ENCODE data around the gene DNAH2. TPM values are rescaled to one million over a fixed set of nuclear protein-coding genes. Genes with fewer than 3 reads are reported as not detected.
A peak's percentile ranks its signal among the peaks of the same experiment; 100 is the strongest.

Gene DNAH2
- total and polyA plus RNA-seq, 8 donors: under 0.01 to 8.0 (median 0.24) TPM; not detected in 2

DNA sequence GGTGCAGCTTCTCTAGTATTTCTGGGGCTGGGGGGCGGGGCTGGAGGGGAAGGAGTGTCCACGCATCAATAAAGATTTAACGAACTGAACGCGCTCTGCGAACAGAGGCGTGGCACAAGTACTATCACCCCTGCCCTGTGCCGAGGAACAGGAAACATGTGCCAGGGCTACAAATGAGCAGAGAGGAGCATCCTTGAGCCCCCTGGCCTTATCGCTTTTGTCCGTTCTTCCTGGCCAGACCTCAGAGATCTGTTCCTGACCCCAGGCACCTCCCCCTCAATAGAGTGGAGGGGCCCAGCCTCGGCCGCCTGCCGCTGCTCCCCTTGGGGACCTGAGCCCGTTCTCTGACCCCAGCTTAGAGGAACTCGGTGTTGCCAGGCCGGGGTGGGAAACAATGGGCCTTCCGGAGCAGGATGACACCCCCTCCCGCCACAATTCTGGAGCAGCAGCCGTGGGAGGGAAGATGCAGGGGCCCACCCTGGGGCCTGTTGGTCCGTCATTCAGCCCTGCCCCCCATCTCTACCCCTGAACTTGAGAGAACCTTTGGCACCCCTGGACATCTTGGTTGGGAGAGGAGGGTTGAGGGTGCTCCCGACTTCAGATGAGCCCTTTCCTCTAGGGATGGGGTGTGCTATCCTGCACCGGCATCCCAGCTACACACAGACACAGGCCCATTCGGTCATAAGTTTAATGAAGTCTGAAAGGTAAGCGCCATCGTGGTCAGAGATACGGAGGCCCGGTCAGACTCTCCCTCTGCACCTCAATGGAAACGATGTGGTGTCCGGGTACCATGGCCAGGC, 138.7 kb downstream of the DNAH2 start:
- peak overlapping the region; percentile 64 to 77 (median 68) for H3K4me3 ChIP-seq
- H3K4me1 ChIP-seq: peaks cover 40 to 60% (median 51%) of the 10 kb centered on the region in 4 donors
- no peaks in the 10 kb centered on the region for H3K9me3 ChIP-seq
- intact Hi-C loops (cut with DNase I; ENCODE audit: low total_unique reads): loop anchor here (10.0 kb wide), 1 partner anchor 111 kb away; no protein-coding TSS in a partner anchor
- DNase-seq: peak in 1 of 2 donors; percentile 75
- H3K36me3 ChIP-seq: peaks cover 24 to 57% (median 46%) of the 10 kb centered on the region in 4 donors
- WGBS, 5 donors: 5 to 9% (median 7%) methylated on average over 27 to 29 of the region's 29 CpGs
- TF ChIP-seq EP300 (IDR thresholded peaks at IDR 0.05) (no peak), POLR2A (IDR thresholded peaks at IDR 0.05) (no peak), POLR2AphosphoS5 (IDR thresholded peaks at IDR 0.05) (no peak), CTCF (IDR thresholded peaks at IDR 0.05) (no peak)
- H3K27me3 ChIP-seq: no peaks in the 10 kb centered on the region
- peak overlapping the region; percentile 93 to 96 (median 94) for H3K27ac ChIP-seq

DNA sequence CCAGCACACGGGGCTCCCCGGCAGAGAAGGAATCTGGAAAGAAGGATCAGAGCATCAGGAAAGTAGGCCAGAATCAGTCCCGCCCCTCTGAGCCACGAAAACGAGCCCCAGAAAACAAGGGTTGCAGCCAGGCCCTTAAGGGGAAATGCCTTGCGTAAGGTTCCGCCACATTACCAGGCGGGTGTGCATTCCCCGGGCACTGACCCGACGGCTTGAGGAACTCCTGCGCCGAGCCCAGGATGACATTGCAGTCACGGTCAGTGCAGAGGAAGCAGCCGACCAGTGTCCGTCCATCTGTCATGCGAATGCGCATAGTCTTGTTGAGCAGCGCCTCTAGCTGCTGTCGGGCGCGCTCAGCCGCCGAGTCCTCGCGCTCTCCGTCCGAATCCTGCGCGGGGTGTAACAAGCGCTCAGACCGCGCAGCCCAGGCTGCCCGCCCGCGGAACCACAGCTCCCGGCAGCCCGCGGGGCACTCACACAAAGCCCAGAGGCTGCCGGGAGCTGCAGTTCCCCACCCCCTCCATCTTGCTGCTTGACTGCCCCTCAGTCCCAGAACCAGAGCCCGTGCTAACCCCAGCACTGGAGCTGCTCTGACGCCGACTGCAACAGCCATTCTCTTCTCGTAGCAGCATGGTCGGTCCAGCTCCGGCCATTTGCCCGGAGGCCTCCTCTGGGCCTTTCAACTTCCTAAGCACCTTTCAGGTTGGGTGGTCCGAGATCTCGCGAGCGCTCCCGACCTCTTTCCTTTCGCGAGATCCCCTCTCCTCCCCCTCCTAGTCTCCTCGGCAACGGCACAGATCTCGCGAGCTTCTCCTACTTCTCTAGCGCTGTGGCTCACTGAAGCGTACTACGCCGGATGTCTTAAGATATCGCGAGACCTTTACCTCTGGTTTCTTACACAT, 139.5 kb downstream of the DNAH2 start, which contains the start of gene NAA38:
TSS of gene NAA38 (minus strand) at position 749 of the 902 bp plus-strand sequence. CDS start at position 653, 96 bp downstream.
- TF ChIP-seq CTCF (IDR thresholded peaks at IDR 0.05) (peak in 4 of 7 experiments; percentile 9 to 71 (median 40)), POLR2AphosphoS5 (IDR thresholded peaks at IDR 0.05) (peak; percentile 79 to 92 (median 89)), POLR2A (IDR thresholded peaks at IDR 0.05) (no peak), EP300 (IDR thresholded peaks at IDR 0.05) (no peak)
- intact Hi-C loops (cut with DNase I; ENCODE audit: low total_unique reads): loop anchor here (10.0 kb wide), 1 partner anchor 112 kb away; no protein-coding TSS in a partner anchor
- 0 to 1% (median 0%) methylated on average over 29 to 64 of the region's 64 CpGs for WGBS, 5 donors
- Histone ChIP-seq H3K27ac (peak within 1 kb of the TSS; percentile 93 to 96 (median 94)), H3K9me3 (no peaks in the 10 kb centered on the region), H3K36me3 (peaks cover 19 to 55% (median 43%) of the 10 kb centered on the region in 4 donors), H3K4me1 (peaks cover 33 to 51% (median 43%) of the 10 kb centered on the region in 4 donors), H3K4me3 (peak within 1 kb of the TSS; percentile 64 to 77 (median 68)), H3K27me3 (no peaks in the 10 kb centered on the region)
- peak; percentile 96 to 99 for DNase-seq

DNA sequence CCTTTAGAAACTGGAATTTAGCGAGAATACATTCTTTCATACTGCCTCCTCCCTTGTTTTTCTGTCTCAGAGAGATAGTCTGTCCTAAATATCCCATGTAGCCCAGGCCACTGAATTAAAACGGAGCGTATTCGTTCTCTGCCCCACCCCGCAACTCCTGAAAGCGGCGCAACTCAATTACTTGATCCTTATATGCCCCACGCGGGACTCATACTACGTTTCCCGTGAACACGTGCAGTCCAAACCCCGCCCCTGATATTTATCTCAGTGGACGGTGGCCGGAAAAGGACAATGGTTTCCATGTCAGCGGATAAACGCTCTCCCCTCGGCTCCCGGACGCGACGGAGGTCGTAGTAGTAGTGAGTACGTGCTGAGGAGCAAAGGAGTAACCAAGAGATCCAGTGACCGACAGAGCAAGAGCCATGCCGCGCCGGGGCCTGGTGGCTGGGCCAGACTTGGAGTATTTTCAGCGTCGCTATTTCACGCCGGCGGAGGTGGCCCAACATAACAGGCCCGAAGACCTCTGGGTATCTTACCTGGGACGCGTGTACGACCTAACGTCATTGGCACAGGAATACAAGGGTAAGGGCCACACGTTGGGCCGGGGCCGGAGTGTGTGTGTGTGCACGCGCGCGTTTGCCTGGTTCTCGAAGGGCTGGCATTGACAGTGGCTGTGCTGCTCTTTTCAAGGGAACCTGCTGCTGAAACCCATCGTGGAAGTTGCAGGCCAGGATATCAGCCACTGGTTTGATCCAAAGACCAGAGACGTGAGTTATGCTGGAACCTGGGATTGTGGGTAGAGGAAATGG, 140.4 kb downstream of the DNAH2 start, which contains the start of gene CYB5D1:
TSS of gene CYB5D1 (plus strand) at position 291 of the 809 bp plus-strand sequence. CDS start at position 423, 132 bp downstream.
- peak; percentile 92 to 97 for DNase-seq
- Histone ChIP-seq H3K9me3 (no peaks in the 10 kb centered on the region), H3K27me3 (no peaks in the 10 kb centered on the region), H3K27ac (peak within 1 kb of the TSS; percentile 93 to 96 (median 94)), H3K4me1 (peaks cover 34 to 50% (median 41%) of the 10 kb centered on the region in 4 donors), H3K4me3 (peak within 1 kb of the TSS; percentile 64 to 77 (median 68)), H3K36me3 (peaks cover 12 to 46% (median 35%) of the 10 kb centered on the region in 4 donors)
- intact Hi-C loops (cut with DNase I; ENCODE audit: low total_unique reads): loop anchor here (10.0 kb wide), 1 partner anchor 113 kb away; no protein-coding TSS in a partner anchor
- 0 to 3% (median 2%) methylated on average over 47 to 48 of the region's 48 CpGs for WGBS, 5 donors
- no peak for TF ChIP-seq EP300 (IDR thresholded peaks at IDR 0.05)
- TF ChIP-seq CTCF (IDR thresholded peaks at IDR 0.05): peak in 1 of 7 experiments; percentile 36
- TF ChIP-seq POLR2A (IDR thresholded peaks at IDR 0.05): peak in 1 of 4 donors; percentile 49
- TF ChIP-seq POLR2AphosphoS5 (IDR thresholded peaks at IDR 0.05): peak; percentile 70 to 93 (median 78)
